NCI-H1436 treated with DMSO at 0.1 percent for 48 hours (cell line): ENCODE data around the gene SH3PXD2B.
"Not testable (repeated sequence)": the region's sequence is repeated elsewhere in the genome, so short reads cannot be mapped to it uniquely, and the experiment has no call there.

ENCODE experiments used
- DNase-seq: peaks from one replicate; lab custom pipeline; 2025; lab: John Stamatoyannopoulos, UW

Gene SH3PXD2B

GRCh38 chr5:172365948-172366608 is 88.2 kb downstream of the SH3PXD2B start:
- DNase-seq = no peak

- DNase-seq = no peak
Observed at GRCh38 chr5:172364773-172365172, 89.6 kb downstream of the SH3PXD2B start.

- DNase-seq = no peak
Observed at GRCh38 chr5:172362755-172363154, 91.6 kb downstream of the SH3PXD2B start.

GRCh38 chr5:172361566-172362238 is 92.6 kb downstream of the SH3PXD2B start:
- DNase-seq = no peak

- no peak for DNase-seq
Observed at GRCh38 chr5:172358345-172358744, 96.0 kb downstream of the SH3PXD2B start.

GRCh38 chr5:172356527-172356926 is 97.8 kb downstream of the SH3PXD2B start:
- DNase-seq = no peak

GRCh38 chr5:172356047-172356446 is 98.3 kb downstream of the SH3PXD2B start:
- DNase-seq = no peak

- DNase-seq = no peak
Observed at GRCh38 chr5:172353846-172354245, 100.5 kb downstream of the SH3PXD2B start.

- DNase-seq = no peak
Observed at GRCh38 chr5:172353271-172353812, 101.0 kb downstream of the SH3PXD2B start.

- DNase-seq = not testable (repeated sequence)
Observed at GRCh38 chr5:172352526-172352925, 101.8 kb downstream of the SH3PXD2B start.

- no peak for DNase-seq
Observed at GRCh38 chr5:172351240-172351778, 103.0 kb downstream of the SH3PXD2B start.

GRCh38 chr5:172350212-172351181 is 103.8 kb downstream of the SH3PXD2B start:
- DNase-seq = no peak

- DNase-seq = not testable (repeated sequence)
Observed at GRCh38 chr5:172348733-172349132, 105.6 kb downstream of the SH3PXD2B start.

- no peak for DNase-seq
Observed at GRCh38 chr5:172348084-172348483, 106.2 kb downstream of the SH3PXD2B start.

GRCh38 chr5:172347496-172348052 is 106.8 kb downstream of the SH3PXD2B start:
- no peak for DNase-seq

- DNase-seq = no peak
Observed at GRCh38 chr5:172345881-172346280, 108.4 kb downstream of the SH3PXD2B start.

GRCh38 chr5:172344855-172345409 is 109.4 kb downstream of the SH3PXD2B start:
- no peak for DNase-seq

GRCh38 chr5:172343741-172344140 is 110.6 kb downstream of the SH3PXD2B start:
- no peak for DNase-seq

GRCh38 chr5:172342918-172343317 is 111.4 kb downstream of the SH3PXD2B start:
- DNase-seq = no peak

GRCh38 chr5:172339264-172340180 is 114.8 kb downstream of the SH3PXD2B start:
- DNase-seq = no peak
